GM12873 (cell line): Measurements from ENCODE around the gene GPHN.
A peak's percentile ranks its signal among the peaks of the same experiment; 100 is the strongest.

Experiments used
- CTCF ChIP-seq: IDR thresholded peaks from 2 replicates; pipeline ENCODE4 v1.5.1; 2012; ENCODE audit warnings: low read depth, mild to moderate bottlenecking, moderate library complexity, low read length, control low read depth; ENCODE audit not compliant: insufficient read depth; ENCODE audit errors: missing control alignments

GPHN gene

GRCh38 chr14:67137744-67138371 is 629.9 kb downstream of the GPHN start:
- peak; percentile 35 for TF ChIP-seq CTCF

- no peak for TF ChIP-seq CTCF
Measured at GRCh38 chr14:67140556-67140955, 632.6 kb downstream of the GPHN start.

GRCh38 chr14:67141146-67141900 is 633.4 kb downstream of the GPHN start:
- TF ChIP-seq CTCF, result no peak

GRCh38 chr14:67151082-67151666 is 643.2 kb downstream of the GPHN start:
- TF ChIP-seq CTCF, result peak; percentile 12

GRCh38 chr14:67158566-67158965 is 650.6 kb downstream of the GPHN start:
- no peak for TF ChIP-seq CTCF

- TF ChIP-seq CTCF, result no peak
Measured at GRCh38 chr14:67162385-67162784, 654.4 kb downstream of the GPHN start.

- TF ChIP-seq CTCF, result peak; percentile 67
Measured at GRCh38 chr14:67166450-67166853, 658.5 kb downstream of the GPHN start.
